Osteocyte (in vitro differentiated cells): ENCODE data around the gene SYCN. TPM values are rescaled to one million over a fixed set of nuclear protein-coding genes. Genes with fewer than 3 reads are reported as not detected.

ENCODE experiments used
- DNase-seq: peaks from one replicate; pipeline ENCODE4 v3.0.0; 2021; ENCODE audit warnings: mixed read lengths; ENCODE audit not compliant: unreplicated experiment; ENCODE audit errors: extremely low spot score
- H3K27ac Mint-ChIP-seq: one replicate; pipeline ENCODE4 v1.8.0; 2021; ENCODE audit warnings: mild to moderate bottlenecking, mixed read lengths; ENCODE audit not compliant: unreplicated experiment
- H3K27me3 Mint-ChIP-seq: one replicate; pipeline ENCODE4 v1.8.0; 2021; ENCODE audit warnings: mixed read lengths; ENCODE audit not compliant: unreplicated experiment
- H3K36me3 Mint-ChIP-seq: one replicate; pipeline ENCODE4 v1.8.0; 2021; ENCODE audit warnings: mixed read lengths; ENCODE audit not compliant: unreplicated experiment
- H3K4me1 Mint-ChIP-seq: one replicate; pipeline ENCODE4 v1.8.0; 2021; ENCODE audit warnings: mixed read lengths; ENCODE audit not compliant: unreplicated experiment
- H3K4me3 Mint-ChIP-seq: one replicate; pipeline ENCODE4 v1.8.0; 2021; ENCODE audit warnings: mild to moderate bottlenecking, moderate library complexity, mixed read lengths; ENCODE audit not compliant: unreplicated experiment
- H3K9me3 Mint-ChIP-seq: one replicate; pipeline ENCODE4 v1.8.0; 2021; ENCODE audit warnings: mixed read lengths; ENCODE audit not compliant: unreplicated experiment
- total RNA-seq: library from RNA; stranded (reverse); gene quantifications from 2 replicates; pipeline ENCODE4 v1.2.1, GENCODE V29; 2021
- TF ChIP-seq, protein P1 (sequence below): fragments of 200-600 bp; sonication (generic); IDR thresholded peaks from 2 replicates; pipeline ENCODE4 v1.5.0; 2021; ENCODE audit warnings: antibody characterized with exemption, mild to moderate bottlenecking, moderate library complexity

The SYCN gene
- total RNA-seq, 1 donor from 2014 or later = not detected

DNA sequence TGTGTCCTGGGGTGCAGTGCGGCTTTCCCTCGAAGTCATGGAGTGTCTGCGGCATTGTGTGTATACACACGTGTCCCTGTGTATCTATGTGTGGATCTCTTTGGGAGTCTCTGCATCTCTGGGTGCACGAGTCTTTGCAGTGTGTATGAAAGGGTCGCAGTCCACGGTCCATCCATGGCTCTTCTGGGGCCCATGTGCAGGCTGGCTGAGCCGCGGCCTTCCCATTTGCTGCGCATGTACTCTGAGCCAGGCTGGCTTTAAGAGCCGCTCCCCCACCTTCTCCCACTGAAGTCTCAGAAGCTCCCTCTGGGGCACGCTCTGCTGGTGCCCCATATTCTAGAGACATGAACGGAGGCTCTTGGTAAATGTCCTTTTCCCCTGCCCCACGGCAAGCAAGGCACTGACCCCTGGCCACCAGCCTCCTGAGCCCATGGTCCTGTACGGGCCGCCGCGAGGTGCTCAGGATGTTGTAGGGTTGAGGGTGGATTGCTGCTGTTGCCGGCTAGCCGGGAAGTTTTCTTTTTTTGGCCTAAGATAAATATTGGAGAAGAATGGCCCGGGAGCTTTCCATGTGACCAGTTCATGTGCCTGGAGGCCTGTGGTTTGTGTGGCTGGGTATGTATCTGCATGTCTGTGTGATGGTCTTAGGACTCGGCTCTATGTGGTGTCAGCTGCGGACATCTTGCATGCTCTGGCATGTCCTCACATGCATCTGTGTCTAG is 46.6 kb downstream of the SYCN start:
- peaks cover 13% of the 10 kb centered on the region for H3K4me1 Mint-ChIP-seq
- TF ChIP-seq, protein P1, sequence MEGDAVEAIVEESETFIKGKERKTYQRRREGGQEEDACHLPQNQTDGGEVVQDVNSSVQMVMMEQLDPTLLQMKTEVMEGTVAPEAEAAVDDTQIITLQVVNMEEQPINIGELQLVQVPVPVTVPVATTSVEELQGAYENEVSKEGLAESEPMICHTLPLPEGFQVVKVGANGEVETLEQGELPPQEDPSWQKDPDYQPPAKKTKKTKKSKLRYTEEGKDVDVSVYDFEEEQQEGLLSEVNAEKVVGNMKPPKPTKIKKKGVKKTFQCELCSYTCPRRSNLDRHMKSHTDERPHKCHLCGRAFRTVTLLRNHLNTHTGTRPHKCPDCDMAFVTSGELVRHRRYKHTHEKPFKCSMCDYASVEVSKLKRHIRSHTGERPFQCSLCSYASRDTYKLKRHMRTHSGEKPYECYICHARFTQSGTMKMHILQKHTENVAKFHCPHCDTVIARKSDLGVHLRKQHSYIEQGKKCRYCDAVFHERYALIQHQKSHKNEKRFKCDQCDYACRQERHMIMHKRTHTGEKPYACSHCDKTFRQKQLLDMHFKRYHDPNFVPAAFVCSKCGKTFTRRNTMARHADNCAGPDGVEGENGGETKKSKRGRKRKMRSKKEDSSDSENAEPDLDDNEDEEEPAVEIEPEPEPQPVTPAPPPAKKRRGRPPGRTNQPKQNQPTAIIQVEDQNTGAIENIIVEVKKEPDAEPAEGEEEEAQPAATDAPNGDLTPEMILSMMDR = no peak
- H3K9me3 Mint-ChIP-seq = no peaks in the 10 kb centered on the region
- DNase-seq = no peak
- H3K4me3 Mint-ChIP-seq = no peak overlapping the region
- peaks cover 6% of the 10 kb centered on the region for H3K36me3 Mint-ChIP-seq
- H3K27me3 Mint-ChIP-seq = no peaks in the 10 kb centered on the region
- H3K27ac Mint-ChIP-seq = no peak overlapping the region

DNA sequence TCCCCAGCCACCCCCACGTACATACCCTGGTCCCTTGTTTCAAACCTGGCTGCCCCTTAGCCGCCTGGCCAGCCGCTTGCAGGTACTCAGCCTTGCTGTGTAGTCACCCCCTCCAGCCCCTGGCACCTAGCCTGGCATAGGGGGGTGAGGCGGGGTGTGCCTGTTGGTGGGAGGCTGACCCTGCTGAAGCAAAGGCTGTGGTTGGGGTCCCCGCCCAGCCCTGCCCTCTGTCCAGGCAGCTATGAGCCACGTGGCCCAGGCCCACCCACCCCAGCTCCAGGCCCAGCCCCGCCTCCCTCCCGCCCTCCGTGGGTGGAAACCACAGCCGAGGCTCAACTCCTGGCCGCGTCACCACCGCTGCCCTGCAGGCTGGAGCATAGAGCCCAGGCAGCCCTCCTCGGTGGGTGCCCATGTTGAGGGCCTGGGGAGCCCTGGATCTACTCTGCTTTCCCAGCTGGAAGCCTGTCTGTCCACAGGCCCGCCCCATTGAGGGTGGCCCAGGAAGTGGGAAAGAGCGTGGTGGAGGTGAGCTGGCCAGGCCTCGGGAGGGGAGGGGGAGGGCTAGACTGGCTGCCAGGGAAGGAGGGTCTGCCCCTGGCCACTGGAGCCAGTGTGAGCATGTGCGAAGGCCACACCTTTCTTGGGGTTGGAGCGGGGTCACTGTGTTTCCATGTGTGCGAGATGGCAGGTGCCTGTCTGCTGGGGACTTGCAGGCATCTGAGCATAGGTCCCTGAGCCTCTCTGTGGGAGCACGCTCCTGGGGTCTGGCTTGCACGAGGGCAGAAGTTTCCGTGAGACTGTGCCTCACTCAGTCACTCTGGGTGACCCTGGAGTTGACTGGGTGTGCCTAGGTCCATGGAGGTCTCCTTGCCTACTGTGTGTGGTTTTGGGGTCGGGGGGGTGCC is 47.5 kb downstream of the SYCN start:
- Mint-ChIP-seq H3K27ac (no peak overlapping the region), H3K36me3 (peaks cover 6% of the 10 kb centered on the region)
- DNase-seq = no peak

DNA sequence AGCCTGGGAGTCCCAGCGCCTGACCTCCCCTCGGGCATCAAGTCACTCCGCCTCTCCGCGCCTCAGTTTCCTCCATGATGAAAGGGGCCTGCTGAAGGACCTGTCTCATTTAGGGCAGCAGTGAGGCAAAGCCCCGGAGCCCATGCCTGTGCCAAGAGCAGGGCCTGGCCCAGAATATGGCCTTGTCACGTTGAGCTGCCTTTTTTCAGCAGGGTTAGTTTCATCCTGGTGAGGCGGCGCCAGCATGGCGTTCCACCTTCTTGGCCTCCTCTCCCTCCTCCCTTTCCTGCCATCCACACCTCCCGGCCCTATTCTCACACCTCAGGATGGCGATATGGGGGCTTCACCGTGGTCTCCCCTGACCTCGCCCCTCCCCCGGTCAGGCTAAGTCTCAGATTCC is 48.3 kb downstream of the SYCN start:
- no peak for DNase-seq
- Mint-ChIP-seq H3K9me3 (no peaks in the 10 kb centered on the region), H3K4me3 (no peak overlapping the region), H3K4me1 (peaks cover 13% of the 10 kb centered on the region), H3K36me3 (peaks cover 6% of the 10 kb centered on the region), H3K27me3 (no peaks in the 10 kb centered on the region), H3K27ac (no peak overlapping the region)
- TF ChIP-seq, protein P1 = no peak

More for the DNA sequence above, 47.5 kb downstream of the SYCN start:
- H3K27me3 Mint-ChIP-seq = no peaks in the 10 kb centered on the region
- H3K4me1 Mint-ChIP-seq = peaks cover 13% of the 10 kb centered on the region
- no peaks in the 10 kb centered on the region for H3K9me3 Mint-ChIP-seq
- TF ChIP-seq, protein P1 = no peak
- no peak overlapping the region for H3K4me3 Mint-ChIP-seq

DNA sequence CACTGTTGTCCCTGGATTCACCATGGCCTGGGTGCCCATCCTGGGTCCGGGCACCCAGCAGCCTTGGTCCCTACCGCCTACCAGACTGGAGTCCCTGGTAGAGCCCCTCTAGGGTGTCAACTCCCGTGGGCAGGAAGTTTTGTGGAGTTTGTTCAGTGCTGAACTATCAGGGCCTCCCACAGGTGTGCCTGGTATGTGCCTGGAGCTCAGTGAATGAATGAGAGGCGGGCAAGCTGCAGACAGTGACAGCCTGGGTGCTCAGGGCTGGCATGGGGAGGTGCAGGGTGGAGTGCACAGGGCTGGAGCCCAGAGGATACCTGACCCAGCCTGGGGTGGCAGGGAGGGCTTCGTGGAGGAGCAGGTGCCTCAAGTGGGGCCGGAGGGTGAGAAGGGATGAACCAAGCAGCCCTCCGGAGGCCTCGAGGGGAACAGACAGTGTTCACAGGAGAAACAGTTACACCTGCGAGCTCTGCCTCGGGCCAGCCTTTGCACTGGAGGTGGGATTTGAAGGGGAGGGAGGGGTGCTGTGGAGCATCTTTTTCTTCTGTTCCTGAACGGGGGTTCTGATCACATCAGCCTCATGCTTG is 48.9 kb downstream of the SYCN start:
- H3K27ac Mint-ChIP-seq = no peak overlapping the region
- no peak for DNase-seq
- no peaks in the 10 kb centered on the region for H3K9me3 Mint-ChIP-seq
- H3K27me3 Mint-ChIP-seq = no peaks in the 10 kb centered on the region
- TF ChIP-seq, protein P1 = no peak
- H3K4me3 Mint-ChIP-seq = no peak overlapping the region
- H3K4me1 Mint-ChIP-seq = peaks cover 13% of the 10 kb centered on the region
- H3K36me3 Mint-ChIP-seq = peaks cover 6% of the 10 kb centered on the region
